ENCODE data around the gene LSM14B.
"Not testable (repeated sequence)": the region's sequence is repeated elsewhere in the genome, so short reads cannot be mapped to it uniquely, and the experiment has no call there.

LSM14B gene

DNA sequence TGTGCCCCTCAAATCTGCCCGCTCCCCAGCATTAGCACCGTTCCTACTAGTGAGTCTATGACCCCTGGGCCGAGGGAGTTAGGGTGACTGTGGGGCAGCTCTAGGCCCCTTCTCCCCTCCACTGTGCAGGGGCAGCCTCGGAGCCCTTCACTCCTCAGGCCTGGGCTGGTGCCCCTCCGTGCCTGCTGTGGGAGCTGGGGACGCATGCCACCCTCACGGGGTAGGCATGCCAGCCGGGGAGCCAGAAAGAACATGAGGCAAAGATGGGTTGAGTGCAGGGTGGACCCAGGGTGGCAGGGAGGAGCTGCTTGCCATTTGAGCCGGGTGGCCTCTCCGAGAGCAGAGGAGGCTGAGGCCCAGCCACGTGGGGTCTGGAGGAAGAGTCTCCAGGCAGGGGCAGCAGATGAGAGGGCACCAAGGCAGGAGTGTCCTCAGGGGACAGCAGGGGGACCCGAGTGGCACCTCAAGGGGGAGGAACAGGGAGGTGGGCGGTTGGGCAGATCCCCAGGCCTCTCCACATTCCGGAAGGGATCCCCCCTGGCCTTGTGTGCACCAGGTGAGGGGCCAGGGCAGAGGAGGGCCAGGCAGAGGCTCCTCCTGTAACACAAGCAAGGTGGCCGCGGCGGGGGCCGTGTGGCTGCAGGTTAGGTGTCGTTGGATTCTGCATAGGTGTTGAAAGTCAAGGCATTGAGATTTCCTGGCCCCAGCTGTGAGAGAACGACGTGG is 18.6 kb upstream of the LSM14B start:
- H3K27ac ChIP-seq, result no peak overlapping the region

DNA sequence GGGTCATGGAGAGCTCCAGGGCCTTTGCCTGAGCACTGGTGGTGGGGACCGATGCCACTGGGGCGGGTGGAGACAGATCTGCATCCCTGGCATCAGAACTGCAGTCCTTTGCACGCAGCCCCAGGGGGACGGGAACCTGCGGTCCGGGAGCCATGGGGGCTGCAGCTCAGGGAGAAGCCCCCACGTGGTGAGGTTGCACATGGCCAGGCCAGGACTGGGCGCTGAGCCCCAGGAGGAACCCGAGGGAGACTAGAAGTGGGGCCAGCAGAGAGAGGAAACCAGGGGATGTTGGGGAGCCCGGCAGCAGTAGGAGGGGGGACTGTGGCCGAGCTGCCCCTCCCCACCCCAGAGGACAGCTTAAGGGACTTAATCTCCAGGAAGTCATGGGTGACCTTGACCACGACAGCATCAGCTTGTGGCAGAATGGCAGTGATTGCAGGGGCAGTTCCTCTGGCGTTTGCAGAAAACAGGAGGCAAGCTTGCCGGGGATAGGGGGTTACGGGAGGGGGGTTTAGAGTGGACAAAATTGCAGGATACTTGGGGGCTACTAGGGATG is 18.0 kb upstream of the LSM14B start:
- TF ChIP-seq, protein P1, sequence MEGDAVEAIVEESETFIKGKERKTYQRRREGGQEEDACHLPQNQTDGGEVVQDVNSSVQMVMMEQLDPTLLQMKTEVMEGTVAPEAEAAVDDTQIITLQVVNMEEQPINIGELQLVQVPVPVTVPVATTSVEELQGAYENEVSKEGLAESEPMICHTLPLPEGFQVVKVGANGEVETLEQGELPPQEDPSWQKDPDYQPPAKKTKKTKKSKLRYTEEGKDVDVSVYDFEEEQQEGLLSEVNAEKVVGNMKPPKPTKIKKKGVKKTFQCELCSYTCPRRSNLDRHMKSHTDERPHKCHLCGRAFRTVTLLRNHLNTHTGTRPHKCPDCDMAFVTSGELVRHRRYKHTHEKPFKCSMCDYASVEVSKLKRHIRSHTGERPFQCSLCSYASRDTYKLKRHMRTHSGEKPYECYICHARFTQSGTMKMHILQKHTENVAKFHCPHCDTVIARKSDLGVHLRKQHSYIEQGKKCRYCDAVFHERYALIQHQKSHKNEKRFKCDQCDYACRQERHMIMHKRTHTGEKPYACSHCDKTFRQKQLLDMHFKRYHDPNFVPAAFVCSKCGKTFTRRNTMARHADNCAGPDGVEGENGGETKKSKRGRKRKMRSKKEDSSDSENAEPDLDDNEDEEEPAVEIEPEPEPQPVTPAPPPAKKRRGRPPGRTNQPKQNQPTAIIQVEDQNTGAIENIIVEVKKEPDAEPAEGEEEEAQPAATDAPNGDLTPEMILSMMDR (conservative IDR thresholded peaks at IDR 0.05), result no peak
- TF ChIP-seq ZFX (IDR thresholded peaks at IDR 0.05), result no peak
- no peak overlapping the region for H3K27ac ChIP-seq

More for the DNA sequence above, 18.6 kb upstream of the LSM14B start:
- TF ChIP-seq, protein P1 (conservative IDR thresholded peaks at IDR 0.05), result no peak
- no peak for TF ChIP-seq ZFX (IDR thresholded peaks at IDR 0.05)

DNA sequence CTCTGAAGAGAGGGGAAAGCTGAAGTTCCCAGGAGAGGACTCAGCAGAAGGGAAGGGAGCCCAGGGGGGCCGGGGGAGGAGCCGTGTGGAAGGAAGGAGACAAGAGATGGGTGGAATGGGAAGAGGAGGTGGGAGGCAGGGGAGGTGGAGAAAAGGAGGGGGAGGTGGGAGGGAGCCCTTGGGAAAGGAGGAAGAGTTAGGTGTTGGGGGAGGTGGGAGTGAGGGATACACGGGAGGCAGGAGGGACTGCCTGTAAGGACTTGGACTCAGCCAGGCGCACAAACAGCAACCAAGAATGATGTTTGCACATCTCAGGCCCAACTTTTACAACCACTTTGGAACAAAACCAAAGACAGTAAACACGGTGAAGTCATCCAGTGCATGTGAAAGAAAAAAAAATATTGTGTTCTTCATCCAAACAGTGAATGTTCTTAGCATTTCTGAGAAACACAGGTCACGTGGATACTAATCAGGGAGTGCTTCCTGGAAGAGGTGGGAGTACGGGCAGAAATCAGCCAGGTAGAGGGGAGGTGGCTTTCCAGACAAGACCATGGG is 17.4 kb upstream of the LSM14B start:
- TF ChIP-seq, protein P1 (conservative IDR thresholded peaks at IDR 0.05), result no peak
- no peak for TF ChIP-seq ZFX (IDR thresholded peaks at IDR 0.05)
- no peak overlapping the region for H3K27ac ChIP-seq

DNA sequence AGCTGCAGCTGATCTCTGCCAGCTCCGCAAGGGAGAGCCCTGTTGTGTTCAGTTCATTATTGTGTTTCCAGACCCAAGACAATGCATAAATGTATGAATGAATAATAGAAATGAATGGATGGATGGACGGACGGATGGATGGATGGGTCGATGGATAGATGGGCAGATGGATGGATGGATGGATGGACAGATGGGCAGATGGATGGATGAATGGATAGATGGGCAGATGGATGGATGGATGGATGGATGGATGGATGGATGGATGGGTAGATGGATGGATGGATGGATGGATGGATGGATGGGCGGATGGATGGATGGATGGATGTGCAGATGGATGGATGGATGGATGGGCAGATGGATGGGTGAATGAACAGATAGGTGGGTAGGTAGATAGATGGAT is 16.7 kb upstream of the LSM14B start:
- no peak overlapping the region for H3K27ac ChIP-seq
- no peak for TF ChIP-seq ZFX (IDR thresholded peaks at IDR 0.05)
- TF ChIP-seq, protein P1 (conservative IDR thresholded peaks at IDR 0.05), result no peak

DNA sequence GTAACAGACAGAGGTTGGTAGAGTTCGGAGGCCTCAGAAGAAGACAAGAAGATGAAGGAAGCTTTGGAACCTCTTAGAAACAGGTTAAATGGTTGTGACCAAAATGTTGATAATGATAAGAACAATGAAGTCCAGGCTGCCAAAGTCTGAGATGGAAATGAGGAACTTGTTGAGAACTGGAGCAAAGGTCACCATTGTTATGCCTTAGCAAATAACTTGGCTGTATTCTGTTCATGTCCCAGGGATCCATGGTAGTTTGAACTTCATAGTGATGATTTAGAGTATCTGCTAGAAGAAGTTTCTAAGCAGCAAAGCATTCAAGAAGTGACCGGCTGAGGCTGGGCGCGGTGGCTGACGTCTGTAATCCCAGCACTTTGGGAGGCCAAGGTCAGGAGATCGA is 11.1 kb upstream of the LSM14B start:
- no peak overlapping the region for H3K27ac ChIP-seq
- TF ChIP-seq, protein P1 (conservative IDR thresholded peaks at IDR 0.05), result no peak
- no peak for TF ChIP-seq ZFX (IDR thresholded peaks at IDR 0.05)

DNA sequence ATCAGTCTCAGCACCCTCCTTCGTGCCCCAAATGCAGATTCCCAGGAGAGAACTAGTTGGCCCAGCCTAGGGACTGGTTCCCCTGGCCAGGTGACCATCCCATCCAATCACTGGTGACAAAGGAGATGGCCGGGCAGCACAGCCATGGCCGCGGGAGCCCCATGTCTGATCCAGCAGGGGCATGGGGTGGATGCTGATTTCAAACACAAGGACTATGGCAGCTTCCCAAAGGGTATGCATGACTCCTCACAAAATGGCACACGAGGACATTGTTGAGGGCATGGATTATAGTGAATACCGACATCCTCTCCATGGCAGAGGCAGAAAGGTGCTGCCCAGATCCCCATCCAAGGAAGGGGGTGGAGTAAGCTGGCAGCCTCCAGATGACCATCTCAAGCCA is 9.9 kb upstream of the LSM14B start:
- H3K27ac ChIP-seq, result no peak overlapping the region
- TF ChIP-seq, protein P1 (conservative IDR thresholded peaks at IDR 0.05), result no peak
- TF ChIP-seq ZFX (IDR thresholded peaks at IDR 0.05), result no peak

DNA sequence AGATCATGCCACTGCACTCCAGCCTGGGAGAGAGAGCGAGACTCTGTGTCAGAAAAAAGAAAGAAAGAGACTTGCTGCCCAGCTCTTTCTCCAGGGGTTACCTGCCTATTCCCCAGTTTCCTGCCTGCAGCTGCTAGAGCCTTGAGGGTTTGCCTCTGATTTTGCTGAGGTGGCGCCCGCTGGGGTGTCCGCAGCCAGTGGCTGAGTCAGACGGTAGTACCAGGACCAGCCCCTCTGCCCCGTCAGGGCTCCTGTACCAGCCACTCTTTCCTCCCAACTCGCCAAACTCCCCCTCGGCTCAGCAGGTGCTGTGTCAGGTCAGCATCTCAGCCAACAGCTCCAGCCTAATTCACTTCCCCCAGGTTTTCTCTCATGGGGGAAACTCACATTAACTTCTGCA is 7.4 kb upstream of the LSM14B start:
- no peak for TF ChIP-seq ZFX (IDR thresholded peaks at IDR 0.05)
- TF ChIP-seq, protein P1 (conservative IDR thresholded peaks at IDR 0.05), result no peak
- no peak overlapping the region for H3K27ac ChIP-seq

DNA sequence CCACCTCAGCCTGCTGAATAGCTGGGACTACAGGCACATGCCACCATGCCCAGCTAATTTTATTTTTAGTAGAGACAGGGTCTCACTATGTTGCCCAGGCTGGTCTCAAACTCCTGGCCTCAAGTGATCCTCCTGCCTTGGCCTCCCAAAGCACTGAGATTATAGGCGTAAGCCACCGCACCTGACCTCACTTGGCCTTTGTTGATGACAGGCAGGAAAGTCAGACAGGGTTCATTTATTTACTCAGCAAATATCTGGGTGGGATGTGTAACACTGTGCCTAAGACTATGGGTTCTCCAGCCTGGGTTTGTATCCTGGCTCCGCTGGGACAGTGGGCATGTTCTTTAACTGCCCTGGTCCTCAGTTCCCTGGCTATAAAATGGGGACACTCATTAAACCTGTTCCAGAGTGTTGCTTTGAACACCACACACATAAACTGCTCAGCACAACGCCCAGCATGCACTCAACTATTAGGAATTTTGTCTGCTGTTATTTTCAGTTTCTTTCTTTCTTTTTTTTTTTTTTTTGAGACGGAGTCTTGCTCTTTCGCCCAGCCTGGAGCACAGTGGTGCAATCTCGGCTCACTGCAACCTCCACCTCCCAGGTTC is 6.4 kb upstream of the LSM14B start:
- not testable (repeated sequence) for H3K27ac ChIP-seq
